Ascending aorta (tissue), 2 donors: ENCODE results near the gene ZNF296. TPM values are rescaled to one million over a fixed set of nuclear protein-coding genes. Genes with fewer than 3 reads are reported as not detected.
A peak's percentile ranks its signal among the peaks of the same experiment; 100 is the strongest.

Source experiments
- DNase-seq, 2 donors: peaks; one replicate each; pipeline ENCODE4 v3.0.0-alpha.2; 2019; ENCODE audit warnings: low spot score in 2 of 2
- H3K27ac ChIP-seq, 2 donors: fragments of 200-600 bp; sonication (generic); one replicate each; pipeline ENCODE4 v1.5.1; 2016 to 2017; ENCODE audit warnings: mild to moderate bottlenecking in 1 of 2
- H3K27me3 ChIP-seq: fragments of 200-600 bp; sonication (generic); one replicate; pipeline ENCODE4 v1.5.1; 2017
- H3K36me3 ChIP-seq, 2 donors: fragments of 200-600 bp; sonication (generic); one replicate each; pipeline ENCODE4 v1.5.1; 2016
- H3K4me1 ChIP-seq, 2 donors: fragments of 200-600 bp; sonication (generic); one replicate each; pipeline ENCODE4 v1.5.1; 2016 to 2017; ENCODE audit warnings: mild to moderate bottlenecking in 1 of 2
- H3K4me3 ChIP-seq, 2 donors: fragments of 200-600 bp; sonication (generic); one replicate each; pipeline ENCODE4 v1.5.1; 2016 to 2017; ENCODE audit warnings: mild to moderate bottlenecking in 1 of 2
- H3K9me3 ChIP-seq, 2 donors: fragments of 200-600 bp; sonication (generic); one replicate each; pipeline ENCODE4 v1.5.1; 2016
- intact Hi-C: fragments of 100-400 bp; cut with DNase I; formaldehyde crosslinking; loops from one replicate; pipeline ENCODE4 v1.15.1; 2023
- total RNA-seq: library from RNA; depleted of rRNA; stranded (reverse); fragments of >200 nt; gene quantifications from one replicate; pipeline ENCODE4 v1.1.0, GENCODE V29; 2016
- TF ChIP-seq, protein P1 (sequence below), 3 experiments: fragments of 200-600 bp in 2 of 3; fragments of 450-650 bp in 1 of 3; sonication (generic) in 2 of 3; IDR thresholded peaks; one replicate each; pipeline ENCODE4 v1.5.1; 2016 to 2019; ENCODE audit warnings: antibody characterized with exemption in 3 of 3, mild to moderate bottlenecking in 1 of 3, moderate library complexity in 1 of 3

ZNF296 gene
- total RNA-seq, 1 donor from 2014 or later, result not detected

DNA sequence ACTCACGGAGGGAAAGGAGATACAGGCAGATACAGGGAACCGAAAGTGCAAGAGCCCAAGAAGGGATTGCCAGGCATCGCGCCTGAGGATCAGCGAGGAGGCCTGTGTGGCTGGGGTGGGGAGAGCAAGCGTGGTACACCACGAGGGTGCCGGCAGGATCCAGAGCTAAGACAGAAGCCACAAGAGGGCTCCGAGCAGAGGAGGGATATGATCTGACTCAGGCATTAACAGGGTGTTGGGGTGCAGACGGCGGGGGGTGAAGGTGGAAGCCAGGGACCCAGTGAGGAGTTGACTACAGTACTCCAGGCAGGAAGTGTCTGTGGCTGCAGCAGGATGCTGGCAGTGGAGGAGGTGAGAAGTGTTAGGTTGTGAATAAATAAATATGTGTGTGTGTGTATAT, 11.3 kb upstream of the ZNF296 start:
- Histone ChIP-seq H3K9me3 (no peaks in the 10 kb centered on the region), H3K4me1 (peaks cover 7 to 10% of the 10 kb centered on the region in 2 donors), H3K4me3 (no peak overlapping the region), H3K27ac (no peak overlapping the region), H3K36me3 (peaks cover 4 to 17% of the 10 kb centered on the region in 2 donors), H3K27me3 (no peaks in the 10 kb centered on the region)
- TF ChIP-seq, protein P1, sequence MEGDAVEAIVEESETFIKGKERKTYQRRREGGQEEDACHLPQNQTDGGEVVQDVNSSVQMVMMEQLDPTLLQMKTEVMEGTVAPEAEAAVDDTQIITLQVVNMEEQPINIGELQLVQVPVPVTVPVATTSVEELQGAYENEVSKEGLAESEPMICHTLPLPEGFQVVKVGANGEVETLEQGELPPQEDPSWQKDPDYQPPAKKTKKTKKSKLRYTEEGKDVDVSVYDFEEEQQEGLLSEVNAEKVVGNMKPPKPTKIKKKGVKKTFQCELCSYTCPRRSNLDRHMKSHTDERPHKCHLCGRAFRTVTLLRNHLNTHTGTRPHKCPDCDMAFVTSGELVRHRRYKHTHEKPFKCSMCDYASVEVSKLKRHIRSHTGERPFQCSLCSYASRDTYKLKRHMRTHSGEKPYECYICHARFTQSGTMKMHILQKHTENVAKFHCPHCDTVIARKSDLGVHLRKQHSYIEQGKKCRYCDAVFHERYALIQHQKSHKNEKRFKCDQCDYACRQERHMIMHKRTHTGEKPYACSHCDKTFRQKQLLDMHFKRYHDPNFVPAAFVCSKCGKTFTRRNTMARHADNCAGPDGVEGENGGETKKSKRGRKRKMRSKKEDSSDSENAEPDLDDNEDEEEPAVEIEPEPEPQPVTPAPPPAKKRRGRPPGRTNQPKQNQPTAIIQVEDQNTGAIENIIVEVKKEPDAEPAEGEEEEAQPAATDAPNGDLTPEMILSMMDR (IDR thresholded peaks at IDR 0.05), result no peak
- intact Hi-C loops, result no loop called here
- peak in 1 of 2 donors; percentile 20 for DNase-seq

DNA sequence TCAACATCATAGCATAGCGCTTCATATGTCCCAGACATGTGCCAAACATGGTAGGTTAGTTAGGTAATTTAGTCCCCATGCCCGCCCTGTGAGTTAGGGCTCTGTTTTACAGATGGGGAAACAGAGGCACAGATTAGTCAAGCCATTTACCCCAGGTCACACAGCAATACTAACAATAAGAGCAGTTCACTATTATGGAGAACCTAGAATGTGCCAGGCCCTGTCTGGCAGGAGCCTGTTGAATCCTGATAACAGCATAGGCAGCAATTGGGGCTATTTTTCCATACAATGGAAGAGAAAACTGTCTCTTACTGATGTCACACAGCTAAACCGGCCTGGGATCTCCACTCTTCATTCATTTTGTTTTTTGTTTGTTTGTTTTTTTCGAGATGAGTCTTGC, 10.2 kb upstream of the ZNF296 start:
- H3K27ac ChIP-seq, result no peak overlapping the region
- H3K4me1 ChIP-seq, result peaks cover 5 to 7% of the 10 kb centered on the region in 2 donors
- intact Hi-C loops, result no loop called here
- TF ChIP-seq, protein P1 (IDR thresholded peaks at IDR 0.05), result no peak
- DNase-seq, result no peak
- no peak overlapping the region for H3K4me3 ChIP-seq
- no peaks in the 10 kb centered on the region for H3K9me3 ChIP-seq
- H3K36me3 ChIP-seq, result peaks cover 4 to 24% of the 10 kb centered on the region in 2 donors
- H3K27me3 ChIP-seq, result no peaks in the 10 kb centered on the region

DNA sequence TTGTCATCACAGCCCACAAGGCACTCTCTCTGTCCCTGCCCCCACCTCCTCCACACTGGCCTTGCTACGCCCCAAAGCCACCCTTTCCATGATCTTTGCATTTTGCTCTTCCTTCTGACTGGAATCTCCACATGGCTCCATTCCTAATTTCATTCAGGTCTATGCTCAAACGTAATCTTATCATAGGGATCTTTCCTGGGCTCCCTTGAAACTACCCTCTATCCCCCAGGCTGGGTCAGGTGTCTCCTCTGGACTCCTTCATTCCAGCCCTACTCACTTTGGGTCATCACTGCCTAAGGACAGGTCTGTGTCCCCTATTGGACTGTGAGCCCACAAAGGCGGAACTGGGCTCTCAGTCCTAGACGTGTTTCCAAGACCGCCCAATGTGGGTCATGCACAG, 5.9 kb upstream of the ZNF296 start:
- intact Hi-C loops, result no loop called here

DNA sequence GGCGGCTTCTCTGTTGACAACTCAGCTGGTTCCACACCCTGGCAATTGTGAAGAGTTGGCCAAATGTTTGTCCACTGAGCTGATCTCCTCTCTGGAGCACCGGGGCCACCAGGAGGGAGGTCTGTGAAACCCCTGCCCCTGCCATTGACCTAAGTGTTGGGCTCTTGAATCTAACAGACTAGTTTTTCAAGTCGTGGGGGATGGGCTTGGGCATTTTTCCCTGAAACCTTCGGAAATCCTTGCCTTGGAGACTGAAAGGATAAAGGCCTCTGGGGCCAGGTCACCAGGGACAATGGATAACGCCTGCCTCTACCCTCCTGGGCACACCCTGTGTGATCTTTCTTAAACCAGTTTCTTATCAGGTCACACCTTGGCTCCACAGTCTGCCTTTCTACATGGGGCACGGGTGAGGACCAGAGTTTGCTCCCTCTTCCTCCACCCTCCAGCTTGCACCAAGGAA, 3.7 kb upstream of the ZNF296 start:
- TF ChIP-seq, protein P1 (IDR thresholded peaks at IDR 0.05), result no peak
- H3K36me3 ChIP-seq, result peaks cover 0 to 8% of the 10 kb centered on the region in 2 donors
- H3K4me3 ChIP-seq, result peak overlapping the region; percentile 86 to 91
- H3K27me3 ChIP-seq, result no peaks in the 10 kb centered on the region
- no peaks in the 10 kb centered on the region for H3K9me3 ChIP-seq
- H3K4me1 ChIP-seq, result peaks cover 7 to 10% of the 10 kb centered on the region in 2 donors
- H3K27ac ChIP-seq, result no peak overlapping the region
- intact Hi-C loops, result loop anchor here (1.0 to 2.0 kb wide), 2 partner anchors 11 to 41 kb away; partner anchors contain the start of gene CLASRP
- DNase-seq, result no peak

More for the DNA sequence above, 5.9 kb upstream of the ZNF296 start:
- Histone ChIP-seq H3K4me3 (no peak overlapping the region), H3K4me1 (peaks cover 7 to 10% of the 10 kb centered on the region in 2 donors), H3K27me3 (no peaks in the 10 kb centered on the region), H3K36me3 (peaks cover 0 to 12% of the 10 kb centered on the region in 2 donors), H3K9me3 (no peaks in the 10 kb centered on the region), H3K27ac (no peak overlapping the region)
- TF ChIP-seq, protein P1 (IDR thresholded peaks at IDR 0.05), result no peak
- no peak for DNase-seq

DNA sequence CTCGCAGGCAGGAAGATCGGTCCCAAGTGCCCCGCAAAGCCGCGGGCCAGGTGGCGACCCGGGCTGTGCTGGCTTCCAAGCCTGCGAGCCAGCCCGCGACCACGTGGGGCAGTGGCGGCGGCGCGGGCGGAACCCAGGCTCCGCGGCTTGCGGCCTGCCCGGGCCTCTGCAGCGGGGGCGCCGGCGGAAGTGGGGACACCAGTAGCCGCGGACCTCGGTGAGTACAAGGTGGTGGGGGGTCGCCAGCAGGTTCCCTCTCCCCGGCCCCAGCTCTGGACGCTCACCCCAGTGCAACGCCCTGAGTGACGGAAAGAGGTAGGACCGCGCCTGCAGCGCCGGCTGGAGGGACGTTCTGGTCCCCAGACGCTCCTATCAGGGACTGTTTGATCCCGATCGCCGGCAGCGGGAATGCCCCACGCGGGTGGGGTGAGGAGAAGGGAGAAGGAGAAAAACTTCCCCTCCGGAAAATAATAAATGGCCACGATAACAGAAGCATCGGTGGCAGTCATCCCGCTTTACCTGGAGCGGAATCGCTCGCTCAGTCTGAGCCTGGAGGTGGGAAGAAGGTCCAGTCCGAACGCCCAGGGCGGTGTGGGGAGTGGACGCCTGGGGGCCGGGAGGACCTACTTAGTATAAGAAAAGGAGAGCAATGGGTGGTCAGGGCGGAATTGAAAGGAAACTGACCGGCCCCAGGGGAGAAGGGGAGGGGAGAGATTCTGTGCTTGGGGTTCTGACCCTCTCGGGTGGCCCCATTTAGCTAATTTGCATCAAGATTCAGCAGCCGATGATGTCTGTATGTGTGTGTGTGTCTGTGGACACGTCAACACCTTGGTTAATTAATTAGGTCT, 3.0 kb upstream of the ZNF296 start, which contains the start of gene GEMIN7:
GEMIN7 (plus strand) TSS at position 198 of the 848 bp plus-strand sequence. CDS start 10,855 bp downstream, outside the sequence.
- Histone ChIP-seq H3K9me3 (no peaks in the 10 kb centered on the region), H3K36me3 (peaks cover 0 to 8% of the 10 kb centered on the region in 2 donors), H3K4me1 (peaks cover 7 to 10% of the 10 kb centered on the region in 2 donors), H3K27ac (peak within 1 kb of the TSS in 1 of 2 donors; percentile 15), H3K27me3 (no peaks in the 10 kb centered on the region), H3K4me3 (peak within 1 kb of the TSS; percentile 86 to 91)
- TF ChIP-seq, protein P1 (IDR thresholded peaks at IDR 0.05), result peak in 1 of 3 experiments; percentile 16
- intact Hi-C loops, result loop anchor here (1.0 to 2.0 kb wide), 2 partner anchors 12 to 40 kb away; partner anchors contain the start of gene CLASRP
- peak in 1 of 2 donors; percentile 84 for DNase-seq
